ENCODE results near the gene HEPHL1.

DNA sequence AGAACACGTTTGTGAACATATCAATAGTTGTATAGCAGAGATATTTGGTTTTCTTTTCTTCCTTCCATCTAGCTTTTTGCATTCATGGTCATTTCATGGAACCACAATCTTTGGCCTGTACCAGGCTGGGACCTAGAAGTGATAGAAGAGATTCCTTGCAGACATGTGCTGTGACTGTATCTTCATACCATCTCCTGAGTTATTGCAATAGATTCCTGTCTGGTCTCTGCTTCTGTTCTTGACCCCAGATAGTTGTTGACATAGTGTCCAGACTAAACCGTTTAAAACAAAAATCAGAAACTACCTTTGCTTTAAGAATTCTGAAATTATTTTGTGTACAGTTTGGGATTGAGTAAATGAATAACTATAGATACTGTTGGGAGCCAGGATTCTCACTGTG lies 124.3 kb downstream of the HEPHL1 start:
- TF ChIP-seq, protein P1, sequence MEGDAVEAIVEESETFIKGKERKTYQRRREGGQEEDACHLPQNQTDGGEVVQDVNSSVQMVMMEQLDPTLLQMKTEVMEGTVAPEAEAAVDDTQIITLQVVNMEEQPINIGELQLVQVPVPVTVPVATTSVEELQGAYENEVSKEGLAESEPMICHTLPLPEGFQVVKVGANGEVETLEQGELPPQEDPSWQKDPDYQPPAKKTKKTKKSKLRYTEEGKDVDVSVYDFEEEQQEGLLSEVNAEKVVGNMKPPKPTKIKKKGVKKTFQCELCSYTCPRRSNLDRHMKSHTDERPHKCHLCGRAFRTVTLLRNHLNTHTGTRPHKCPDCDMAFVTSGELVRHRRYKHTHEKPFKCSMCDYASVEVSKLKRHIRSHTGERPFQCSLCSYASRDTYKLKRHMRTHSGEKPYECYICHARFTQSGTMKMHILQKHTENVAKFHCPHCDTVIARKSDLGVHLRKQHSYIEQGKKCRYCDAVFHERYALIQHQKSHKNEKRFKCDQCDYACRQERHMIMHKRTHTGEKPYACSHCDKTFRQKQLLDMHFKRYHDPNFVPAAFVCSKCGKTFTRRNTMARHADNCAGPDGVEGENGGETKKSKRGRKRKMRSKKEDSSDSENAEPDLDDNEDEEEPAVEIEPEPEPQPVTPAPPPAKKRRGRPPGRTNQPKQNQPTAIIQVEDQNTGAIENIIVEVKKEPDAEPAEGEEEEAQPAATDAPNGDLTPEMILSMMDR (IDR thresholded peaks at IDR 0.05): no peak
- TF ChIP-seq POLR2A (IDR thresholded peaks at IDR 0.05): no peak
- no peak for TF ChIP-seq POLR2AphosphoS5 (IDR thresholded peaks at IDR 0.05)

Measured in breast epithelium (tissue), 3 donors.